Cerebellar nuclear complex (tissue), 1 donor: Measurements from ENCODE around the gene PAFAH1B1.

Experiments
- DNase-seq, 2 experiments: peaks; one replicate each; lab custom pipeline; 2025; lab: John Stamatoyannopoulos, UW

Gene PAFAH1B1

DNA sequence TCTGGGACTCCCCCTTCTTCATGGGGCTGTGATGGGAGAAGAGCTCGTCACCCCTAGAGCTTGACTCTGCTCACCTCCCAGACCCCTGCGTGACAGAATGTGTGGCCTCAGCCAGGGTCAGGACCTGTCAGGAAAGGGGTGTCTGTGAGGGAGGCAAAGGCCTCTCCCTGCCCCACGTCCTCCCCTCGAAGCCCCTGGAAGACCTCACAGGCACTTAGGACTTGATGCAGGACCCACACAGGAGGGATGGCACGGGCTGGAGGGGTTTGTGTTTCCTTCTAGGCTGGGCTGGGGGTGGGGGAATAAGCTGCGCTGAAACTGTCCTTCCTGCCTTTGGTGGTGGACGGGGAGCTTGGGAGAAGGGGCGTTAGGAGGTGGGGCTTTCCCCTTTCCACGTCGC lies 129.2 kb downstream of the PAFAH1B1 start:
- DNase-seq = no peak

- DNase-seq = no peak
Observed at GRCh38 chr17:2723505-2723996, 130.1 kb downstream of the PAFAH1B1 start.

DNA sequence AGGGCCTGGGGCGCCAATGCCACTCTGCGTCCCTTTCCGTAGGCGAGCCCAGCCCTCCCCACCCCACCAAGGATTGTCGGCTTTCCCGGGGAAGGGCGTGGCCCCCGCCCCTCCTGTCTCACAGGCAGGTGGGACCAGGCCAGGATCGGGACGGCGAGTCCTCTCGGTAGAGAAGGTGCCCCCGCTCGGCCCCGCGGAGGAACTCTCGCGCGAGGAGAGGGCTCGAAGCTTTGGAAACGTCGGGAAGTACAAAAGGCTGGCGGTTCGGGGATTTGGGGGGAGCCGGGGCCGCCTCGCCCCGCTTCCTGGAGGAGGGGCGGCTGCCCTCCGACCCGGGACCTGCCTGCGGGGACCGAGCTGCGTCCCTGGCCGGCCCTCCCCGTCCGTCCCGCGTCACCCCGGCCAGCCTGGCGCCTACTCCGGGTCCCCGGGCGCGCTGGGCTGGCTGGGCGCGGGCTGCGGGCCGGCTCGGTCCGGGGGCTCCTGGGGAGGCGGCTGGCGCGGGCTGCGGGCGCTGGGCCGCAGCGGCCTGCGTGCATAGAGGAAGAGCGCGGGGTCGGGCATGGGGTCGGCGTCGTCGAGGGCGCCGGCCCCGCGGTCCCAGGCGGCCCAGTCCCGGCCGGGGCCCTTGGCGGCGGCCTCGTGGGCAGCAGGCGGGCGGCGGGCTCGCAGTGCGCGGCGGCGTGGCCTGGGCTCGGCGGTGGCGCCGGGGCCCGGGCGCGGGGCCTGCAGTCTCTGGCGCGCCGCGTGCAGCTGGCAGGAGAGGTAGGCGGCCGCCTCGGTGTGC lies 130.7 kb downstream of the PAFAH1B1 start:
- no peak for DNase-seq

DNA sequence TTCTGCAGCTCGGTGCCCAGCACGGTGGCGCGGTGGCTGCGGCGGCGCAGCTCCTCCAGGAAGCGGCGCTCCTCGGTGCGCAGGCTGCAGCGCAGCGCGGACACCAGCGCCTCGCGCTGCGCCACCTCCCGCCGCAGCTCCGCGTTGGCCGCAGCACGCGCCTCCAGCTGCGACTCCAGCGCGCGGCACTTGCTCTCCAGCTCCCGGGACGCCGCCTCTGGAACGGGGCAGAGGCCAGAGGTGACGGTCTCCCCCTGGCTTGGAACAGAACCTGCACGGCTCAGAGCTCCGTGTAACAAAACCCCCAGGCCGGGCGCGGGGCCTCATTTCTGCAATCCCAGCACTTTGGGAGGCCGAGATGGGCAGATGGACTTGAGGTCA lies 131.3 kb downstream of the PAFAH1B1 start:
- no peak for DNase-seq

- DNase-seq = no peak
Observed at GRCh38 chr17:2730764-2731353, 137.4 kb downstream of the PAFAH1B1 start.

DNA sequence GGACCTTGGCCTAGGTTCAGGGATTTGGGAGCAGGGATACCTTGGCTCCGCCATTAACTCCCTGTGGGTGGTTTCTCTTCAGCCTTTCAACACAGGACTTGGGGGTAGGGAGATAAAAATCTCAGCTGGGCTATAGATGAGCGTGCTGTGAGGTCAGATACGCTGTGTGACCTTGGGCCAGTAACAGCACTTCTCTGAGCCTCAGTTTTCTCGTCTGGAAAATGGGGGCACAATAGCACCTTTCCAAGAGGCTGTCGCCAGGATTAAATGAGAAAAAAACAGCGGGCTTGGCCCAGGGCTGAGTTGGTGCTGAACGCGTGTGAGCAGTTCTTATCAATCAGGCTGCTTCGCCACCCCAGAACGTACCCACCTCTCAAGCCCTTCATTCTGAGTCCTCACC lies 138.4 kb downstream of the PAFAH1B1 start:
- no peak for DNase-seq

- no peak for DNase-seq
Observed at GRCh38 chr17:2734939-2735338, 141.5 kb downstream of the PAFAH1B1 start.
